Hepatocyte (in vitro differentiated cells): Measurements from ENCODE around the gene TMPRSS9.
"Not testable (repeated sequence)": the region's sequence is repeated elsewhere in the genome, so short reads cannot be mapped to it uniquely, and the experiment has no call there.

Source experiments
- CTCF ChIP-seq: fragments of 200-600 bp; sonication (generic); IDR thresholded peaks from 2 replicates; pipeline ENCODE4 v1.5.1; 2016; ENCODE audit warnings: antibody characterized with exemption, mild to moderate bottlenecking; ENCODE audit not compliant: poor library complexity
- EZH2 ChIP-seq: fragments of 200-600 bp; sonication (generic); IDR thresholded peaks from 2 replicates; pipeline ENCODE4 v1.6.1; 2016; ENCODE audit warnings: antibody characterized with exemption, mild to moderate bottlenecking, borderline replicate concordance

- TF ChIP-seq EZH2, CTCF: not testable (repeated sequence)
Measured at GRCh38 chr19:2392899-2393298, 32.8 kb downstream of the TMPRSS9 start.
